ENCODE results near the gene PSAP. TPM values are rescaled to one million over a fixed set of nuclear protein-coding genes. Genes with fewer than 3 reads are reported as not detected.

The PSAP gene
- total RNA-seq, 6 experiments from 2014 or later: 520 to 743 (median 570) TPM

DNA sequence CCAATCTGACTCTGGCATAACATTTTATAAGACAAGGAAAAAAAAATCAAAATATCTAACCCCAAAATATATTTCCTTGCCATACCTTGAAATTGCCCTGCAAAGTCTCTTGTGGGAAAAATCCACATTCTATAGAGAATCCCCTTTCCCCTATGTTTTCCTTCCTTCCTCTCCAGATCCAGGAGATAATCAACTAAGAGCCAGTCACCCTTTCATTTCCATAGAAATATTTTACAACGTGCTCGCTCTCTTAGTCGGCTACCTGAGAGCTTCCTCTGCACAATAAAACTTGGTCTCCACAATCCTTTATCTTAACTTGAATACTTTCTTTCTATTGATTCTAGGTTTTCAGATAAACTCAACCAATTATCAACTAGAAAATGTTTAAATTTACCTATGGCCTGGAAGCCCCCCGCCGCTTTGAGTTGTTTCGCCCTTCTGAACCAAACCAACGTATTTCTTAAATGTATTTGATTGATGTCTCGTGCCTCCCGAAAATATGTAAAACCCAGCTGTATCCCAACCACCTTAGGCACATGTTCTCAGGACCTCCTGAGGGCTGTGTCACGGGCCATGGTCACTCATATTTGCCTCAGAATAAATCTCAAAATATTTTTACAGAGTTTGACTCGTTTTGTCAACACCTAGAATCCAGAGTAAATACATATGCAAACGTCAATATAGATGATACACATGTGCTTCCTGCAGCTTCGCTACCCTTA lies 869 bp downstream of the PSAP start:
- intact Hi-C loops (cut with DNase I): no loop called here
- no peak for TF ChIP-seq POLR2A (IDR thresholded peaks at IDR 0.05)
- TF ChIP-seq, protein P1, sequence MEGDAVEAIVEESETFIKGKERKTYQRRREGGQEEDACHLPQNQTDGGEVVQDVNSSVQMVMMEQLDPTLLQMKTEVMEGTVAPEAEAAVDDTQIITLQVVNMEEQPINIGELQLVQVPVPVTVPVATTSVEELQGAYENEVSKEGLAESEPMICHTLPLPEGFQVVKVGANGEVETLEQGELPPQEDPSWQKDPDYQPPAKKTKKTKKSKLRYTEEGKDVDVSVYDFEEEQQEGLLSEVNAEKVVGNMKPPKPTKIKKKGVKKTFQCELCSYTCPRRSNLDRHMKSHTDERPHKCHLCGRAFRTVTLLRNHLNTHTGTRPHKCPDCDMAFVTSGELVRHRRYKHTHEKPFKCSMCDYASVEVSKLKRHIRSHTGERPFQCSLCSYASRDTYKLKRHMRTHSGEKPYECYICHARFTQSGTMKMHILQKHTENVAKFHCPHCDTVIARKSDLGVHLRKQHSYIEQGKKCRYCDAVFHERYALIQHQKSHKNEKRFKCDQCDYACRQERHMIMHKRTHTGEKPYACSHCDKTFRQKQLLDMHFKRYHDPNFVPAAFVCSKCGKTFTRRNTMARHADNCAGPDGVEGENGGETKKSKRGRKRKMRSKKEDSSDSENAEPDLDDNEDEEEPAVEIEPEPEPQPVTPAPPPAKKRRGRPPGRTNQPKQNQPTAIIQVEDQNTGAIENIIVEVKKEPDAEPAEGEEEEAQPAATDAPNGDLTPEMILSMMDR (IDR thresholded peaks at IDR 0.05): no peak

DNA sequence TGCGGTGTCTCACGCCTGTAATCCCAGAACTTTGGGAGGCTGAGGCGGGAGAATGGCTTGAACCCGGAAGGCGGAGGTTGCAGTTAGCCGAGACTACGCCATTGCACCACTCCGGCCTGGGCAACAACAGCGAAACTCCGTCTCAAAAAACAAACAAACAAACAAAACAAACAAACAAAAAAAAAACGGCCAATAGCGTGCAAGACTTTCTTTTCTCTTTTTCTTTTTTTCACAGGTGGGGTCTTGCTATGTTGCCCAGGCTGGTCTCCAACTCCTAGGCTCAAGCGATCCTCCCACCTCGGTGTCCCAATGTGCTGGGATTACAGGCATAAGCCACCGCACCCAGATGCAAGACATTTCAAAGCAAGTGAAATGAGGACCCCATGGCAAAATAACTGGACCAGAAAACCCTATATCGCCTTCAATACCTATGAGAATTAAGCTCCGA lies 1.6 kb downstream of the PSAP start:
- H3K4me3 ChIP-seq: peak overlapping the region; percentile 91 to 95 (median 93)
- no peak for ATAC-seq
- TF ChIP-seq, protein P1 (IDR thresholded peaks at IDR 0.05): no peak
- TF ChIP-seq POLR2A (IDR thresholded peaks at IDR 0.05): no peak
- 60% methylated on average over 16 of the region's 17 CpGs for WGBS (ENCODE audit: insufficient coverage, low coverage, low lambda C conversion rate, missing lambda C conversion rate)
- H3K9me3 ChIP-seq: no peaks in the 10 kb centered on the region
- DNase-seq: no peak
- H3K27ac ChIP-seq: peak overlapping the region in 2 of 3 donors; percentile 98
- no peaks in the 10 kb centered on the region for H3K27me3 ChIP-seq
- intact Hi-C loops (cut with DNase I): no loop called here
- H3K4me1 ChIP-seq: peaks cover 0 to 49% (median 10%) of the 10 kb centered on the region in 4 donors
- no peaks in the 10 kb centered on the region for H3K36me3 ChIP-seq

More for the DNA sequence above, 869 bp downstream of the PSAP start:
- Histone ChIP-seq H3K36me3 (no peaks in the 10 kb centered on the region), H3K9me3 (no peaks in the 10 kb centered on the region), H3K27me3 (no peaks in the 10 kb centered on the region), H3K4me3 (peak overlapping the region; percentile 91 to 95 (median 93)), H3K4me1 (peaks cover 0 to 45% (median 8%) of the 10 kb centered on the region in 4 donors), H3K27ac (peak overlapping the region; percentile 97 to 98 (median 98))
- no peak for ATAC-seq
- 4% methylated on average over 13 of the region's 13 CpGs for WGBS (ENCODE audit: insufficient coverage, low coverage, low lambda C conversion rate, missing lambda C conversion rate)
- DNase-seq: no peak

DNA sequence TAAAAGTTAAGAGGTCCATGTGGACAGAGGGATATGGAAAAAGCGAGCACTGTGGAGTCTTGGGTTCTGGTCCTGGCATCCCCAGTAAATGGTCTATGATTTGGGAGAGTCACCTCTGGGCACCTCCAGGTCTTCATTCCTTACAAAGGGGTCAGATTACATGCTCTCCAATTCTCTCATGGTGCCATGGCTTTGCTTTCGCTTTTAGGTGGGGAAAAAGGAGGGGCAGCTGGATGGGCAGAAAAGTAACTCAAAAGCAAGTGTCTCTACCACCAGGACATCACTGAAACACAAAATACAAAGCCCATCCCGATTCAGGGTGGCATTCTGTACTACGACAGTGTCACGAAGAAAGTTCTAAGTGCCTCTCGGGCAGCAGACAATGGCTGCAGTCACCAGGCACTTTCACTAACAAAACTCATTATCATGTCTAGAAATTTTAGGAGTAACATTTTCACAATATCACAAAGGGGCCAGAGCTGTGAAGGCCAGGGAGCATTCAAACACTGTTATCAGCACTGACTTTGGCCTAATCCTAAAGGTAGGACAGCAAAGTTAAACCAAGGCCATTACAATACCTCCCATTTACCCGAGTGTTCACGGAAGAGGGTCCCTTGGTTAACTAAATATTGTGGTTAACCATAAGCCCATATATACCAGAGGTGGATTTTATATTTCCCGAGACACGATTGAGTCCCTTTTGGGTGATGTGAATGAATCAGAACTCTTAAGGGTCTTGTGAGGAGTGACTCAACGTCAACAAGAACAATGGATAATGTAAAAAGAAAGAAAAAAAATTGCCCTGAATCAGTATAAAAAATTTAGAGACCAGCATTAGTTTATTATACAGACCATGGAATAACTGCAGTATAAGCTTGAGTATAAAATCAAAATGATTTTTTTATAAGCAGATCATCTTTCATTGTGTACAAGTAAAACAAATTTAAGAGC lies 2.5 kb downstream of the PSAP start:
- Histone ChIP-seq H3K9me3 (no peaks in the 10 kb centered on the region), H3K27me3 (no peaks in the 10 kb centered on the region), H3K4me1 (peaks cover 0 to 49% (median 12%) of the 10 kb centered on the region in 4 donors), H3K4me3 (peak overlapping the region in 2 of 3 donors; percentile 91 to 93), H3K36me3 (no peaks in the 10 kb centered on the region), H3K27ac (peak overlapping the region in 2 of 3 donors; percentile 98)
- no peak for DNase-seq
- no peak for ATAC-seq
- WGBS (ENCODE audit: insufficient coverage, low coverage, low lambda C conversion rate, missing lambda C conversion rate): 55% methylated on average over 9 of the region's 11 CpGs
- intact Hi-C loops (cut with DNase I): no loop called here
- TF ChIP-seq, protein P1 (IDR thresholded peaks at IDR 0.05): no peak
- TF ChIP-seq POLR2A (IDR thresholded peaks at IDR 0.05): no peak

DNA sequence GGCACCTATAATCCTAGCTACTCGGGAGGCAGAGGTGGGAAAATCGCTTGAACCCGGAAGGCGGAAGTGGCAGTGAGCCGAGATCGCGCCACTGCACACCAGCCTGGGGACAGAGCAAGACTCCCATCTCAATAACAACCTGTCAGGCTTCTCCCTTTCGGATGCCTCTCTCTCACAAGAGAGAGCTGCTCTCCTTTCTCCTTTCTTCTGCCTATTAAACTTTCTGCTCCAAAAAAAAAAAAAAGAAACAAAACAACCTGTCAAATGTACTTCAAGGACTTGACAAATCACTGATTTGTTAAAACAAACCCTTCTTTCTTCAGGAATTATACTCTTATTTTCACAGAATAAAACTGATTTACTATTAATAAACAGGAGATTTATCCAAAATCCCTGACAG lies 3.6 kb downstream of the PSAP start:
- Histone ChIP-seq H3K9me3 (no peaks in the 10 kb centered on the region), H3K27ac (peak overlapping the region in 2 of 3 donors; percentile 7 to 45), H3K4me1 (peaks cover 0 to 59% (median 14%) of the 10 kb centered on the region in 4 donors), H3K36me3 (no peaks in the 10 kb centered on the region), H3K27me3 (no peaks in the 10 kb centered on the region), H3K4me3 (no peak overlapping the region)
- ATAC-seq (no peak), DNase-seq (no peak)
- intact Hi-C loops (cut with DNase I): no loop called here
- TF ChIP-seq POLR2A (IDR thresholded peaks at IDR 0.05): no peak
- TF ChIP-seq, protein P1 (IDR thresholded peaks at IDR 0.05): no peak
- WGBS (ENCODE audit: insufficient coverage, low coverage, low lambda C conversion rate, missing lambda C conversion rate): 67% methylated on average over 7 of the region's 8 CpGs

Measured in right lobe of liver (tissue), 6 donors.